GM21619 (cell line): ENCODE measurements around the gene WDR36.

Source experiments
- ATAC-seq: cut with Tn5 transposase; IDR thresholded peaks from one replicate; pipeline ENCODE4 v1.9.1; 2021; ENCODE audit not compliant: unreplicated experiment

The WDR36 gene

DNA sequence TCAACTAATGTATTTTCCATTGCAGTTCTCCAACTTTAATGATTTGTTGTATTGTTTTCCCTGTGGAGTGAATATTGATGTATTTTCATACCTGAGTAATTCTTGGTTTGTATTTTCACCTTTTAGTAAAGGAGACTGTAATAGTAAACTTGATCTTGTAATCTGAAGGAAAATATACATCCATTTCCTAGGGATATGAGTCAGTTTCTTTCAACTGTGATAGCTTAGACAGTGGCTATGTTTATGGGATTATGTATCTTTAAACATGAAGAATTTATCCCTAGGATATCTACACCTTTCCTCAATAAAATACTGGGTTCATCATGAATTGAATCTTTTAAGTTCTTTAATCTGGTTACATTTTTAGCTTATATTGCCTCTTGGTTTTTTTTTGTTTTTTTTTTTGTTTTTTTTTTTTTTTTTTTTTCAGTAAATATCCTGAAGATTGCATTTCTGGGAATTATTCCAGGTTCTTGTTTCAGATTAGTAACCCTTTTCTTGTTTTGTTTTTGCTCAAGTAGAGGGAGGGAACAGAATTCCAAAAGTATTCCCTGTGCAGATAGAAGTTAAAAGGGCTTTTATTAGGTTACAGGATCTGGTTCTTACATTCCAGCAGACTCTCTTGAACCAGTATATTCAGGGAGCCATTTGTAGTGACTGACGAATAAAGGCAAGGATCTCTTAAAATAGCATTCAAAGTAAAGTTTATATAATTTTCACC is 7.1 kb downstream of the WDR36 start:
- no peak for ATAC-seq

DNA sequence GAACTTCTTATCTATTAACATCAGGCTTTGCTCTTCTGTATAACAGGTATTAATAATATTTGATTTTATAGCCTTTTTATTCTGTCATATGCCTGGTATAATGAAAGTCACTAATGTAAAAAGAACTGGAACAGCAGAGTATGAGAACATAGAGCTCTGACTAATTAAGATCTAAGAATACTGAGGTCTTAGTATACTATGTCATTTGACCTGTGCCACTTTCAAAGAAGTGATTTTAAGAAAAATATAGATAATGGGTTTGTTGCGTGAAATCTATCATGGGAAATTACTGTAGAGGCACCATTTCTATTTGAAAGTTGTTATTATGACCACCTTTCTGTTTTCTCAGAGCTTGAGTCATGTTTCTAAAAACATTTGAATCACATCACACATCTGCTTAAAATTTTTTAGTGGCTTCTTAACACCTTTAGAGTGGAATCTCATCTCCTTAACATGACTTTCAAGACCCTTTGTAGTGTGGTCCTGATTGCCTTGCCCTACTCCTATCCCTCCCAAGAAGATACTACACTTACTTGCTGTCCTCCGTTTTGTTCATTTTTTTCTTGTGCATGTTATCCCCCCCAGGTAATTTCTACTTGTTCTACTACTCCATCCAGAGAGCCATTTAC is 14.3 kb downstream of the WDR36 start:
- no peak for ATAC-seq

DNA sequence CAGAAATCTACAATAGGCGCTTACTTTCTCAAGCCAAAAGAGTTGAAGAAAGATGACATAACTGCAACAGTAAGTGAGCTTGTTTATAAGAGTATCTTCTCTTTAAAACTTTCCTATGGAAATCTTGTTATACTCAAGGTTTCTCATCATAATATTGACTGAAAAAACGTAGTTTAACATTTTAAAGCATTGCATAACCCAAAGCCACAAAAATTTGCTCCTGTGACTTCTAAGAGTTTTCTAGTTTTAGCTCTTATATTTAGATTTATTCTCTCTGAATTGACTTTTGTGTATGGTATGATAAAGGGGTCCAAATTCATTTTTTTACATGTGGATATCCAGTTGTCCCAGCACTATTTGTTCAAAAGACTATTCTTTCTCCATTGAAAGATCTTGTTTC is 15.2 kb downstream of the WDR36 start:
- ATAC-seq = no peak

DNA sequence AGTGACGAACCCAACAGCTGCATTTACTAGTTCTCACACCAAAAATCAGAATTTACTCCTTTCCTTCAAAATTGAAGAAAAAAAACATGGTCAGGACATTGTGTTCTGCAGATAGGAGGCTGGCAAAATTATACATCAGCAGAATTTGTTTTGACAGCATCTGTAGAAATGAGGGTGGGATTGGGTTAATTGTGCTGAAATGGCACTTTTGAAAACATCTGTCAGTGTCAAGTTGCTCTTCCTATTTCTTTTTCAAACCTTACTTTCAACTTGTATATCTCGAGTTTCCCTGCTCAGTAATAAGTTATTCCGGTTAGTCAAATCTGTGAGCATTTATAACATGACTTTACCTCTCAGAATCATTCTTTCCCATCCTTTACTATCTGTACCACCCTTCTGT is 19.8 kb downstream of the WDR36 start:
- ATAC-seq = no peak

DNA sequence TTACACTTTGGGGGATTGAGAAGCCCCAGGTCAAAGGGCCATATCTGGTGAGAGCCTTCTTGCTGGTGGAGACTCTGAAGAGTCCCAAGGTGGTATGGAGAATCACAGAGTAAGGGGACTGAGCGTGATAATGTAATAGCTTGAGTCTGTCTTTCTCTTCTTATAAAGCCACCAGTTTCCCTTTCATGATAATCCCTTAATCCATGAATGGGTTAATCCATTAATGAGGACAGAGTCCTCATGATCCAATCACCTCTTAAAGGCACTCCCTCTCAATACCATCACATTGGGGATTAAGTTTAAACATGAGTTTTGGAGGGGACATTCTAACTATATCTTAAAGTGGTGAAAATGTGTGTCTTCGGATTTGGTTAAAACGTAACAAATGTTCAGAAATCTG is 21.5 kb downstream of the WDR36 start:
- no peak for ATAC-seq

DNA sequence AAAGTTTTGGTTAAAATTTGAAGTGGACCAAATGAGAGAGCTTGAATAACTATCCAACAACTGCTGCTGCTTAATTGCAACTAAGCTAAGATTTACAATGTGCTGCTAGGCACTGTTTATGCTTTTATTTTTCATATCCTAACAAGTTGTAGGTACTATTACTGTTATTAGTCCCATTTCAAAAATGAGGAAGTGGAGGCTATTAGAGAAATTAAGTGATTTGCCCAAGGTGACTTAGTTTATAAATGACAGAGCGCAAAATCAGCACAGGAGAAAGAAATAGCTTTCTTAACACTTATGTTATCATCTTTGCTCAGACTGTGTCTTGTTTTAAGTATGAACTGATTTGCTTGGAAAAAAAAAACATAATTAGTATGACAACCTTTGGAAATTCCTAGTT is 23.1 kb downstream of the WDR36 start:
- ATAC-seq = no peak

DNA sequence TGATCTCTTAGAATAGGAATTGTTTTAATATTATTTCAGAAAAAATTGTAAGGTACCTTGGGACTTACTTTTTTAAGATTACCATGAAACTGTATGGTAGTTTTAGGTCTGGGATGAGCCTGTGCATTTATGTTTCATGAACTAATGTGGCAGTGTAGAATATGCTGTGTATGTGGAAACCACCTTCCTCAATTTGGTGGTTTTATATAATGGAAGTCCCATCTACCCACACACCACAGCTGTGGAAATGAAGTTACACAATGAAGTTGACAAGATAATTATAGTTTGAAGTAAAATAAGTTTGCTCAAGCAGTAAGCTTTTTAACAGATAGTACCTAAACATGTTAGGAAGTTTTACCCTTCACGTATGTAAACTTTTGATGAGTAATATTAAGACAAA is 24.4 kb downstream of the WDR36 start:
- no peak for ATAC-seq

DNA sequence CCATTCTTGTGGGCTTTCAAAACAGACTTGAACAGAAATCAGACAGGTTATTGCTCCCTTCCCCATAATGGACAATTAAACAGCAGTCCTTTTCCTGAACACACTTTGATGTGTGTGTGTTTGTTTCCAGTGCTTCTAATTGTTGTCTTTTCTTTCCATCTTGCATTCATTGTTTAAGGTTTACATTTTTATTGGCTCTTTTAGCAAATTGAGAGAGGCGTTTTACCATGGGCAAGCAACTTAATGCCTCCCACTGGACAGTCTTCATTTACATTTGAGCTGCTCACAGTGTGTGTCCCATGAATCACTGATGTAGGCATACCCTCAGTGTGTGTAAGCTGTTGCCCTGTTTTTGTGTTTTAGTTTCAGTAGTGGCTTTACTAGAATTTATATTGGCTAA is 25.0 kb downstream of the WDR36 start:
- no peak for ATAC-seq

DNA sequence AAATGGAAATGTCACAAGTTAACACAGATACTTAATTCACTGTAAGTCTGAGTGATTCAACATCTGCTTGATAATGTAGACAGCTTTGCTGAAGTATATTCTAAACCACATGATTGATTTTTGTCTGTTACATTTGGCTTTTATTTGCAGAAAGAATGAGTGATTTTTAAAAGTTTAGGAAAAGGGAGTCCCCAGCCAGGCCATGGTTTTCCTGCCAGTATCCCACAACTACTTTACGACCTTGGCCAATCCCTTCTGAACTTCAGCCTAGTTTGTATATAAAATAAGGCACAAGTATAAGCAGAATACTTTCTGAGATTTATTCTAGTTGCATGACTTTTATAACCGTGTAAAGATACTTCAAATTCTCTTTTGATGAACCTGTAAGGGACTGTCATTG is 27.1 kb downstream of the WDR36 start:
- ATAC-seq = no peak

DNA sequence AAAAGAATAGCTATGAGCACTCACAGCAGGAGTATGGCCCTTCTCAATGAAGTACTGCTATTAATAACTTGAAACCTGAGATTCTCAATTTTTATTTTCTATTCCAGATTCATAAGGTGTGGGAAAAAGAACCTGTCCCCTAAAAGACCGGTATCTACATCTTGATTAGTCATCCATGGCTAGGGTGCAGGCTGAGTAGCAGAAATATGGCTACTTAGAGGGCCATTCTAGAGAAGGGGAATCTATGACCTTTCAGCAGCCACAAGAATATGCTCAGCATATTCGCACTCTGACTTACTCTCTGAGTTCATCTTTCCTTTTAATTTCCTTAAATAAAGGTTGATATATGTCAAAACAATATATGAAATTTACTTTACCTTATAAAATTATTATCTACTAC is 27.7 kb downstream of the WDR36 start:
- peak; percentile 46 for ATAC-seq

DNA sequence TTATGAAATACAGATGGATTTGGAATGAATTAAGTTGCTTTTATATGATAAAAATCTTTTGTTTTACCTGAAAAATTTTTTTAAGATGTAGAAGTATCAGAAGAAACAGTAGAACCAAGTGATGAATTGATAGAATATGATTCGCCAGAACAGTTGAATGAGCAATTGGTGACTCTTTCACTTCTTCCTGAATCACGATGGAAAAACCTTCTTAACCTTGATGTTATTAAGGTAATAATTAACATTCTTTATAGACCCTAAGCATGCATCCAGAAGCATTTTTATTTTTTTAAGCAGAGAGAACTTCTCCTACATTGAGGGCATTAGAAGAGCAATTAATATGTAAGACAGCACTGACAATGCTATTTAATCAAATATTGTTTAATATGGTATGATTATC is 28.8 kb downstream of the WDR36 start:
- ATAC-seq = no peak

DNA sequence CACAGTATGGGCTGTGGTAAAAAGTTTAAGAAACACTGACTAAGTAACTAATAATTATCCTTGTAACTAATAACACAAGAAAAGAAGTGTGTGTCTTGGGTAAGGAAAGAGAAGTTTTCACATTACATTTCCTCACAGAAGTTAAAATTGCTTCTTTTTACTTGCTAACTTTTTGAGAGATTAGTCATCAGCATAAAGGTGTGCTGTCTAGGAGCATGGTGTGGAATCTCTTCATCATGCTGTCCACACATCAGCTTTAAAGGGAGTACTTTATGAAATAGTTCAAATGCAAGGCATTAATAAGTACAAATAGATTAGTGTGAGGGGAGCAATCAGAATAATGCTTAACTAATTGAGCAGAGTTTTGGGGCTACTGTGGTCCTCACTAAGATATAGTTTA is 29.8 kb downstream of the WDR36 start:
- no peak for ATAC-seq

DNA sequence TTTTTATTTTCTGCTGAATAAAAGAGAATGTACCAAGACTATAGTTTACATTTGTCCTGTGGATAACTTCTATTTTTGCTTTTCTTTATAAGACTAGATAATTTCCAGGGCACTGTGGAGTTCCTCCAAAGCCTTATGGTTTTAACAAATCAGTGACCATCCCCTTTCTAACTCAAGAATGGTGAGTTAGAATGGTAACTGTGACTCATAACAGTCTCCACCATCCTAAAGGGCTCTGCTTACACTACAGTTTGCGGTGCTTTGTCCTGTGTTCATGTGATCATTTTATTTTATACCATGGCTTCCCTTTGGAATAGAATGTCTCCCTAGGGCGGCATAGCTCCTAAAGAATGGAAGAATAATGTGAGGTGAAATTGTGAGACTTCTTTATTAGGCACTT is 30.2 kb downstream of the WDR36 start:
- ATAC-seq = peak; percentile 47

DNA sequence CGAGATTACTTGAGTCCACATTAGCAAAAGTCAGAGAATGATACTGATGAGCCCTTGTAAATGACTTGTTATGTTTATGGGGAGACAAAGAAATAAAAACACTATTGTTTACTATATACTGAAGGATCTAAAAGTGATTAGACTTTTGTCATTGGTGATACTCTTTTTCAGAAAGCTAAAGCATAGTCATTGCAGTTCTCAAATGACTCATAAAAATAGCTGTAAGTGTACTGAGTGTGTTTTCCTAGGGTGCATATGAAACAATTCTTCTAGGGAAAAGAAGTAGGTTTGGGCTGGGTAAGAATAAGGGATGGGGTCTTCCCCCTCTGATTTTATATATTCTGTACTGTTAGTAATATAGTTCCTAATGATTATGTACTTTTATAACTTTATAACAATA is 32.6 kb downstream of the WDR36 start:
- no peak for ATAC-seq

DNA sequence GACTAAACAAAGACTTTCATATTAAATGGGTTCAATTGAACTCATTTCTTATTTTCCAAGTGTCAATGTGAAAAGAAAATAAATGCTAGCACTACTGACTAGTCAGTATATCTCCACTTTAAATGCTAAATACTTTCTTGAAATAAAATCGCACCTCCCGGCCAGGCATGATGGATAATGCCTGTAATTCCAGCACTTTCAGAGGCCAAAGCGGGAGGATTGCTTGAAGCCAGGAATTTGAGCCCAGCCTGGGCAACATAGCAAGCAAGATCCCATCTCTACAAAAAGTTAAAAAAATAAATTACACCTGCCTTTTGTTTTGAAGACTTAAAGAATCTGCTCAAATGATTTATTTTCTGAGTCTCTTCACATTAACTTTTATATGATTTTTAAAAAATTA is 34.7 kb downstream of the WDR36 start:
- ATAC-seq = no peak

DNA sequence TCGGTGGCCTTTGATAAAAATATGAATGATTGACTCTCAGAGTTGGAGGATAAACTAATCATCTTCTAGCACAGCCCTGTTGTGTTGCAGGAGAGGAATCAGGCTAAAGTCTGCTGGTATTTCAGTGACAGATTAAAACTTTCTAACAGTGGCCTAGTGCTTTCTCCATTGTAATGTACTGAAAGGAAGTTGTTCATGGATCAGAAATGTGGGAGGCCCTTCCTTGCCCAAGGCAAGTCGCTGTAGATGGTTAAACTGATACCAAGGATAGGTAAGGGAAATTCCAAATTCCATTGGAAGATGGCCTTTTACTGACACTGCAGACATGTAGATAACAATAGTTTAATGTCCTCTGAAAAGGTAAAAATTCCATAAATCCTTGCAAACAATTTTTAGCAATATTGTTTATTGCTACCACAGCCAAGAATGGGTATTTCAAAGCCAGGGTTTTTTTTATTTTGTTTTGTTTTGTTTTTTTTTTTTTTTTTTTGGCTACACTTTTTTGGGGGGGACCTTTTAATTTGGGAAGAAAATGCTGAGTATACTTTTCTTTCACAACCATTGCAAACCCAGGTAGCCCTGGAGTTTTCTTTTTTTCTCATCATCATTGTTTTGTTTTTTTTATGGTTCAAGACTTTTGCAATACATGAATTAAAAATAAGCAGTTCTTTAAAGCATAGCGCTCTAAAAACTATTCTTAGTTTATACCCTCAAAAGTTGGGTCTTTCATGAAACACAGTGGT is 35.5 kb downstream of the WDR36 start:
- ATAC-seq = no peak

DNA sequence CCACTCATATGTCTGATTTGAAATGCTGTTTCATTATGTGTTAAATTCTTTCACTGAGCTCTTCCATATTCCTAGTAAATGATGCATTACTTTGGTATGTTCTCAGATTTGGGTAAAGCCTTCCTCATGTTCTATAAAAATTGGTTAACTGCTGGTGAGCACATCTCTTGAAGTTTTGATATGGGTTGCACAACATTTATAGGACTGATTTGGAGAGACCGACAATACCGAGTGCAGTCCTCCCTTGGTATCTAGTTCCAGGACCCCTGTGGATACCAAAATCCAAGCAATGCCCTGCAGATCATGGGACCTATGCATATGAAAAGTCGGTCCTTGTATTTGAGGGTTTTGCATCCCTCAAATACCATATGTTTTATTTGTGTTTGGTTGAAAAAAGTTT is 37.8 kb downstream of the WDR36 start:
- ATAC-seq = no peak

DNA sequence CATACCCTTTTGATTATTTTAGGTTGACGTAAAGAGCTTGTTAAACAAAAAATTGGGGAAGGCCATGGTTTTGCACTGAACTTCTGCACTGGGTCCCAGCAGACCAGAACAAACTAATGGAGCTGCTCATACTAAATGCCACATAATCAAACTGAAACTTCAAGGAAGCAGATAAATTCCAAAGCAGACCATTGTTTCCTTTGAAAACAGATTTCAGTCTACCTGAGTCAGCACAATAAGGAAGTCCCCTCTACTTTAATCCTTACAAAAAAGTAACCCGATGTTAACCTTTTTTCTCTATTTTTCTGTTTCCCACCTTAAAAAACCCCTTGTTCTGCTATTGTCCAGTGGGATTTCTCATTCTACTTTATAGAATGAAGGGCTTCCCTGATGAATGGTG is 39.2 kb downstream of the WDR36 start:
- no peak for ATAC-seq

DNA sequence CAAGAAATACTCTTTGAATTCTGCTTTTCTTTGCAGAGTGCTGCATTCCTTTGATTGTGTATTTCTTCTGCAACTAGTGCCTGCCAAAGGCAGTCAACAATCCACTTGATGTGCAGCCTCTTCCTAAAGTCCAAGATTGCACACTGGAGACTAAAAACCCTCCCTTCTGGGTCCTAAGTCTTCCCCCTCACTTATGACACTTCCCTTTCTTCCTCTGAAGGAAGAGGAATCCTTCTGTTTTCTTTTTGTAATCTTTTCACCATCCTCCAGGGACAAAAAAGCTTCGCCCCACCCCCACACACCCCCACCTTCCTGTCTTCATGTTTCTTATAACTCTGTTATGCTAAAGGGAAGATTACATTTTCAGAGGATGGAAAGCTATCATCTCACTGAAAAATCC is 39.9 kb downstream of the WDR36 start:
- no peak for ATAC-seq

DNA sequence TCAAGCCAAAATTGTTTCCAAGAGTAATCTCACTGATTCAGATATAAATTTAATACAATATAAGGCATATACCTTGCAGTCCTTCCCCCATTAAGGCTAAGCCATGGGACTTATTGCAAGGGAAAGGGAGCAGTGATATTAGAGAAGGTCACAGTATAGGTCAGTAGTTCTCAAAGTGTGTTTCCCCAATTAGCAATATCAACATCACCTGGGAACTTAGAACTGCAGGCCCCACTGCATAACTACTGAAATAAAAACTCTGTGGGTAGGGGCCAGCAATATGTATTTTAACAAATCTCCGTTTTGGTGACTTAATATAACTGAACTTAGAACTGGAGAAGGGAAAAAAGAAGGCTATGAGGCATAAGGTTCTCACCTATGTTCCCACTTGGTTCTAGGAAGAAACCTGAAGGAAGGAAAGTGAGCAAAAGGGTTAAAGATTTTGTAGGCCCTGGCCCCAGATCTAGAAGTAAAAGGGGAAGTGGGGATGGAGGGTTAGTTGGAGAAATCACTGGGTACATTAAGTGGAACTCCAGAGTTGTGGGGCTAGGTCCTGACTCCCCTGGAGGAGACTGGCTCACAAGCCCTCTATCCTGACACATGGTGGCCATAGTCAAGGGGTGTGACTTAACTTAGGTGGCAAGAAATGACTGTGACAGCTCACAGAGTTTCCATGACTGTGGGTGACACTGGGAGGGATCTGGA is 40.7 kb downstream of the WDR36 start:
- no peak for ATAC-seq

DNA sequence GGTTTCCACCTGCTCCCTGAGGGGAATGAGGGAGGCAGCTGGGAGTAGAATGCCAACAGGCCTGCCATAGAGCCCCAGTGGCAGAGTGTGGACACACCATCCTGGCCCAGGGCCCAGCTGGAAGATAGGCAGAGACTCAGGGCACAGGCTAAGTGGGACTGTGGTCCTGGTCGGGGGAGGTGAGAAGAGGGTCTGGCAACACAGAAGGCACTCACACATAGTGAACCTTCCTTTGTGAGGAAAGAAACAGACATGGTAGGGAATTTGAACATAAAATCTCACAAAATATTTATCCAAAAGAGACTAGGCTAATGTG is 41.2 kb downstream of the WDR36 start:
- ATAC-seq = no peak

DNA sequence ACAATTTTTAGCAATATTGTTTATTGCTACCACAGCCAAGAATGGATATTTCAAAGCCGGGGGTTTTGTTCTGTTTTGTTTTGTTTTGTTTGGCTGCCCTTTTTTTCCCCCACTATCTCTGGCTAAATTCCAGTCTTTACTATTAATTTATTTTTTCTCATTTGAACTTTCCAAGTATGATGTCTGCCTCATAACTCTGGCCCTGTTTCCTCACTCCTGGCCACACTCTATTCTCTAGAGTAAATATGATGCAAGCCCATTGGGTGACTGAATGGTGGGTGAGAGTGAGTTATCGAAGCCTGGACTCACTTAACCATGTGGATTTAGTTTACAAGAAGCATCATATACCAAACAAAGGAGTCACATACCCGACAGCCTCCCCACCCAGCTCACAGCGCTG is 41.9 kb downstream of the WDR36 start:
- ATAC-seq = no peak
